Lung (tissue), 12 donors: Measurements from ENCODE around the gene ANKS1A. TPM values are rescaled to one million over a fixed set of nuclear protein-coding genes. Genes with fewer than 3 reads are reported as not detected.

Experiments used
- ATAC-seq: fragments of 200-7000 bp; cut with Tn5 transposase; one replicate; pipeline ENCODE4 v1.9.1; 2020; ENCODE audit warnings: moderate number of reproducible peaks; ENCODE audit not compliant: insufficient read depth, low FRiP score
- DNase-seq, 3 donors: peaks; one replicate each; pipeline ENCODE4 v3.0.0-alpha.2; 2013 to 2017
- H3K27ac ChIP-seq, 2 donors: one replicate each; pipeline ENCODE4 v1.5.1; 2013; ENCODE audit warnings: mild to moderate bottlenecking in 2 of 2, moderate library complexity in 2 of 2, control low read depth in 1 of 2, inconsistent platforms in 1 of 2, low read depth in 1 of 2, low read length in 1 of 2
- H3K27me3 ChIP-seq, 3 donors: one replicate each; pipeline ENCODE4 v1.5.1; 2013; ENCODE audit warnings: low read length in 2 of 3; ENCODE audit not compliant: control insufficient read depth in 3 of 3, insufficient read depth in 3 of 3
- H3K36me3 ChIP-seq, 4 donors: one replicate each; pipeline ENCODE4 v1.5.1; 2013; ENCODE audit warnings: low read length in 4 of 4, mild to moderate bottlenecking in 1 of 4, moderate library complexity in 1 of 4; ENCODE audit not compliant: control insufficient read depth in 4 of 4, insufficient read depth in 4 of 4
- H3K4me1 ChIP-seq, 5 donors: one replicate each; pipeline ENCODE4 v1.5.1; 2013; ENCODE audit warnings: low read length in 5 of 5, mild to moderate bottlenecking in 2 of 5, moderate library complexity in 1 of 5; ENCODE audit not compliant: control insufficient read depth in 5 of 5, insufficient read depth in 5 of 5
- H3K4me3 ChIP-seq: one replicate; pipeline ENCODE4 v1.5.1; 2013; ENCODE audit warnings: mild to moderate bottlenecking, control low read depth, moderate library complexity
- H3K9ac ChIP-seq, 2 donors: one replicate each; pipeline ENCODE4 v1.5.1; 2013; ENCODE audit warnings: low read length in 2 of 2, control low read depth in 1 of 2; ENCODE audit not compliant: insufficient read depth in 1 of 2
- H3K9me3 ChIP-seq, 4 donors: one replicate each; pipeline ENCODE4 v1.5.1; 2013; ENCODE audit warnings: low read length in 3 of 4, mild to moderate bottlenecking in 1 of 4, moderate library complexity in 1 of 4; ENCODE audit not compliant: control insufficient read depth in 4 of 4, insufficient read depth in 3 of 4
- CTCF ChIP-seq: IDR thresholded peaks from 2 replicates; pipeline ENCODE4 v1.5.1; 2012; ENCODE audit warnings: mild to moderate bottlenecking; ENCODE audit errors: control extremely low read depth, extremely low read depth
- WGBS, 2 donors: extraction: QIAGEN DNeasy Blood & Tissue Kit; methylation state at CpG; one replicate each; pipeline ENCODE4 v1.1.7; 2013; 5-methylcytosine and 5-hydroxymethylcytosine counted together
- polyA plus RNA-seq, 2 donors: library from polyadenylated mRNA; stranded (reverse); fragments of 200-250 nt; gene quantifications; one replicate each; pipeline ENCODE4 v1.2.1, GENCODE V29; 2013
- total RNA-seq, 2 donors: library from RNA; depleted of rRNA in 1 of 2; stranded (reverse); fragments of >200 nt in 1 of 2; gene quantifications; one replicate each; pipeline ENCODE4 v1.2.1, GENCODE V29; 2014 to 2021
- donor health status: control.
- donor health status: control.
- donor health status: Bipolar disorder and iron deficiency.
- donor health status: healthy.
- donor health status: DM: yes; HTN: yes; CAD: no.

Gene ANKS1A
- total and polyA plus RNA-seq, 4 donors: 10.4 to 40.6 (median 24.3) TPM

DNA sequence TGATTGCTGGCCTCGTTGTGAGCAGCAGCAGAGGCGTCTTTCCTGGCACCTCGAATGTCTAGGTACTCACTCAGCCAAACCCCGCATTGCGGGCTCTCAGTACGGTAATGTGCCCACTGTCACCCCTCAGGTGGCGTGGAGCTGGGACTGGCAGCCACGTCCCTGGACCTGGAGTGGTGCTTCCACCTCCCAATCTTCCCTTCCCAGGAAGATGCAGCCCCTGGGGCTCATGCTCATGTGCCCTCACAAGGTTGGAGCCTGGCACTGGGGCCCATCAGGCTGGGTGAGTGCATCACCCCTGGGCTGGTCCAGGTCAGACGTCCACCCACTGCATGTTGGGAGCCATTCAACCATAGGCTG, 176.4 kb downstream of the ANKS1A start:
- DNase-seq (no peak), ATAC-seq (no peak)
- peaks cover 2 to 51% (median 13%) of the 10 kb centered on the region in 4 donors for H3K36me3 ChIP-seq
- no peak for TF ChIP-seq CTCF
- H3K27me3 ChIP-seq: no peaks in the 10 kb centered on the region
- H3K27ac ChIP-seq: no peak overlapping the region
- peaks cover 0 to 5% (median 0%) of the 10 kb centered on the region in 5 donors for H3K4me1 ChIP-seq
- no peak overlapping the region for H3K9ac ChIP-seq
- no peaks in the 10 kb centered on the region for H3K9me3 ChIP-seq
- 90 to 96% methylated on average over 9 of the region's 9 CpGs for WGBS, 2 donors
- no peak overlapping the region for H3K4me3 ChIP-seq

GRCh38 chr6:35065870-35066269, 176.8 kb downstream of the ANKS1A start:
- Histone ChIP-seq H3K36me3 (peaks cover 0 to 47% (median 11%) of the 10 kb centered on the region in 4 donors), H3K9ac (no peak overlapping the region), H3K9me3 (no peaks in the 10 kb centered on the region), H3K27me3 (no peaks in the 10 kb centered on the region), H3K4me1 (peaks cover 0 to 5% (median 0%) of the 10 kb centered on the region in 5 donors), H3K27ac (no peak overlapping the region), H3K4me3 (no peak overlapping the region)
- 82 to 86% methylated on average over 13 of the region's 13 CpGs for WGBS, 2 donors
- ATAC-seq (no peak), DNase-seq (no peak)
- TF ChIP-seq CTCF: no peak

- Histone ChIP-seq H3K9ac (no peak overlapping the region), H3K9me3 (no peaks in the 10 kb centered on the region), H3K36me3 (peaks cover 0 to 45% (median 9%) of the 10 kb centered on the region in 4 donors), H3K27me3 (no peaks in the 10 kb centered on the region), H3K27ac (no peak overlapping the region), H3K4me3 (no peak overlapping the region), H3K4me1 (peaks cover 0 to 5% (median 2%) of the 10 kb centered on the region in 5 donors)
- ATAC-seq (no peak), DNase-seq (no peak)
- WGBS, 2 donors: 97% methylated on average over 11 of the region's 11 CpGs
- no peak for TF ChIP-seq CTCF
These were observed 178.2 kb downstream of the ANKS1A start for GRCh38 chr6:35067234-35067633.

DNA sequence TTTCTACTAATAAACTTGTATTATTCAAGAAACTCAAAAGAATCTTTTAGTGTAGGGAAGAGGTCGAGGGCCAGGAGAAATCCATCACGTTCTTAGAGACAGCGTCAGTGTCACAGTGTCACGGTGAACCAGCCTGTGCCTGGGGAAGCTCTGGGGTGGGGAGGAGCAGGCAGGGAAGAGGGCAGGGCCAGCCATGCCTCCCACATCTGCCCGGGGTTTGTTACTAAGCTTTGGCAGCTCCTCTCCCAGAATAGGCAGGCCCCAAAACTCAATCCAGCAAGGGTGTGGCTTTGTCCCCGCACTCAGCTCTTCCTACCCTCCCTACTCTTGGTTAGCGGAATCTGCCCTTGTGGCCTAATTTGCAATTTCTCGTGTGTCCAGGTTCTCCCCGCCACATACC, 179.2 kb downstream of the ANKS1A start:
- Histone ChIP-seq H3K4me3 (no peak overlapping the region), H3K27me3 (no peaks in the 10 kb centered on the region), H3K27ac (no peak overlapping the region), H3K36me3 (peaks cover 0 to 49% (median 13%) of the 10 kb centered on the region in 4 donors), H3K9me3 (no peaks in the 10 kb centered on the region), H3K9ac (no peak overlapping the region), H3K4me1 (peaks cover 0 to 5% (median 4%) of the 10 kb centered on the region in 5 donors)
- ATAC-seq: no peak
- no peak for DNase-seq
- WGBS, 2 donors: 87 to 88% methylated on average over 9 of the region's 9 CpGs
- no peak for TF ChIP-seq CTCF
